Nephron progenitor cell (in vitro differentiated cells): Measurements from ENCODE around the gene GALNT2.

Source experiments
- DNase-seq: peaks from one replicate; pipeline ENCODE4 v3.0.0; 2021
- H3K27ac Mint-ChIP-seq: 2 replicates; pipeline ENCODE4 v1.8.0; 2021; ENCODE audit warnings: mild to moderate bottlenecking, moderate library complexity, mixed read lengths
- H3K27me3 Mint-ChIP-seq: 2 replicates; pipeline ENCODE4 v1.8.0; 2021; ENCODE audit warnings: mild to moderate bottlenecking, low read depth, mixed read lengths; ENCODE audit not compliant: poor library complexity
- H3K36me3 Mint-ChIP-seq: 2 replicates; pipeline ENCODE4 v1.8.0; 2021; ENCODE audit warnings: low read depth, mixed read lengths
- H3K4me1 Mint-ChIP-seq: 2 replicates; pipeline ENCODE4 v1.8.0; 2021; ENCODE audit warnings: mixed read lengths
- H3K4me3 Mint-ChIP-seq: 2 replicates; pipeline ENCODE4 v1.8.0; 2021; ENCODE audit warnings: mild to moderate bottlenecking, moderate library complexity, mixed read lengths
- H3K9me3 Mint-ChIP-seq: 2 replicates; pipeline ENCODE4 v1.8.0; 2021; ENCODE audit warnings: mild to moderate bottlenecking, moderate library complexity, mixed read lengths
- CTCF ChIP-seq: fragments of 200-600 bp; sonication (generic); IDR thresholded peaks from 2 replicates; pipeline ENCODE4 v1.5.0; 2021; ENCODE audit warnings: antibody characterized with exemption

Gene GALNT2

DNA sequence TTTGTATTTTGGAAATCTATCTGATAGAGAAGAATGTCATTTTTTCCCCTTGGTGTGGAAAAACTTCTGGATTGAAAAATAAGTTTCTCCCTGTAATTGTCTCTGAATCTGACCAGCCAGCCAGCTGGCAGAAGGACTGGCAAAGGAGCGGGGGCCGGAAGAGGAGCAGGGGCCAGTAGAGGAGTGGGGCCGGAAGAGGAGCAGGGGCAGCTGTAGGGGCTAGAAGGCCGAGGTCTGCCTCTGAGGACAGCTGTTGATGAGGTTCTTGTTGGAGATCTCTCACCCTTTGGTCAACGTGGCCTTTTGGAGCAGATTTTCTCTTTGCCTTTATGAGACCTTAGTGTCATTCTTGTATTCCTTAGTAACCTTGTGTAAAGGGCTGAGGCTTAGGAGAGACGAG, 121.8 kb downstream of the GALNT2 start:
- no peak overlapping the region for H3K27ac Mint-ChIP-seq
- no peak for TF ChIP-seq CTCF

DNA sequence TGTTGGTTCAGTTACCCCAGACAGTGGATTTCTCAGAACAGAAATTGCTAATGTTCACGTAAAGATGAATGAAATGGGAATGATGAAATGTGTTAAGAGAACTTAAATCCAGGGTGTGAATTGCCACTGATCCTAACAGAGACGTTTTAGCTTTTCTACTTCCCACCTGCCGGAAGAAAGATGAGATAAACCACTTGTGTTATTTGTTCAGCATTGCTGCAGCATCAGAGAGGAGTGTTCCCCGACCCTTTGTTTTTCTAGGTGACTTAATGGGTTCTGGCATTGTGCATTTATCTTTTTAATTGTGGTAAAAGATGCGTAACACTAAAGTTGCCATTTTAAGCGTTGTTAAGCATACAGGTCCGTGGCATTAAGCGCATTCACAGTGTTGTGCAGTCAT, 122.3 kb downstream of the GALNT2 start:
- Mint-ChIP-seq H3K4me3 (no peak overlapping the region), H3K4me1 (peaks cover 13% of the 10 kb centered on the region), H3K27me3 (no peaks in the 10 kb centered on the region), H3K36me3 (peaks cover 42% of the 10 kb centered on the region), H3K27ac (no peak overlapping the region), H3K9me3 (peaks cover 14% of the 10 kb centered on the region)
- TF ChIP-seq CTCF, result no peak
- DNase-seq, result no peak

More for the DNA sequence above, 121.8 kb downstream of the GALNT2 start:
- H3K36me3 Mint-ChIP-seq, result peaks cover 48% of the 10 kb centered on the region
- no peak overlapping the region for H3K4me3 Mint-ChIP-seq
- H3K4me1 Mint-ChIP-seq, result peaks cover 10% of the 10 kb centered on the region
- DNase-seq, result no peak
- peaks cover 16% of the 10 kb centered on the region for H3K9me3 Mint-ChIP-seq
- no peaks in the 10 kb centered on the region for H3K27me3 Mint-ChIP-seq

DNA sequence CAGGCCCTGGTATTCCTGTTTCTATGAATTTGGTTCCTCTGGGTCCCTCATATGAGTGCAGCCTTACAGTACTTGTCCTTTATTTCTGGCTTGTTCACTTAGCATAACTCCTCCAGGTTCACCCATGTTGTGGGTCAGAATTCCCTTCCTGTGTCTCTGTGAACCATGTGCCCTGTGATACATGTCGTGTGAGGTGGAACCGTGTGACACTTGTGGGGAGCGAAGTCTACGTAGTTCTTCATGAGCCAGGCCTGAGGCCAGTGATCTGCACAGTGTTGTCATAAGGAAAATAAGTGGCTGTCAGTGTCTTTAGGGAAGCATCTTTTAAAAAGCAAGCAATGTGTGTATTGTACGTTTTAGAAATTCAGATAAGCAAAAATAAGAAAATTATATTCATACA, 122.8 kb downstream of the GALNT2 start:
- TF ChIP-seq CTCF, result no peak
- Mint-ChIP-seq H3K4me1 (peaks cover 18% of the 10 kb centered on the region), H3K27ac (no peak overlapping the region), H3K27me3 (no peaks in the 10 kb centered on the region), H3K9me3 (peaks cover 9% of the 10 kb centered on the region), H3K4me3 (no peak overlapping the region), H3K36me3 (peaks cover 38% of the 10 kb centered on the region)
- no peak for DNase-seq

GRCh38 chr1:230191079-230191804, 124.2 kb downstream of the GALNT2 start:
- no peak for DNase-seq
- H3K36me3 Mint-ChIP-seq, result peaks cover 23% of the 10 kb centered on the region
- H3K27ac Mint-ChIP-seq, result no peak overlapping the region
- no peak overlapping the region for H3K4me3 Mint-ChIP-seq
- no peaks in the 10 kb centered on the region for H3K27me3 Mint-ChIP-seq
- H3K9me3 Mint-ChIP-seq, result peaks cover 6% of the 10 kb centered on the region
- peaks cover 28% of the 10 kb centered on the region for H3K4me1 Mint-ChIP-seq
- TF ChIP-seq CTCF, result no peak

DNA sequence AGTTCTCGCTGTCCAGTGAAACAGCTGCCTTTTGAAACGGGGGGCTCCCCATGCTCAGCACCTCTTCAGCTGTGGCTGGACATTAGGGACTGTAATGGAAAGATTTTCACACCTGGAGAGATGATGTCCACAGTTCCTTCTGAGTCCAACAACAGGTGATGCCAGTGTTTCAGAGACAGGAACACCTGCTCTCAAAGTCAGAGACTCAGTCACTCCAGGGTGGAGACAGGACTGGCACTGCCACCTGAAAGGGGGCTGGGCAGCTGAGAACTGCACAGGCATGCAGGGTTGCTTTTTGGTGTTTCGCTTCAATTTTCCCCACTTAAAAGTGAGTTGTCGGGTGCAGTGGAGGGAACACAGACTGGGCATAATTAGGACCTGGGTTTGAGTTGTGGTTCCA, 124.8 kb downstream of the GALNT2 start:
- H3K4me1 Mint-ChIP-seq, result peaks cover 29% of the 10 kb centered on the region
- no peak overlapping the region for H3K27ac Mint-ChIP-seq
- peaks cover 4% of the 10 kb centered on the region for H3K9me3 Mint-ChIP-seq

More for the DNA sequence above, 124.8 kb downstream of the GALNT2 start:
- no peak for TF ChIP-seq CTCF
- no peak for DNase-seq
- Mint-ChIP-seq H3K36me3 (peaks cover 17% of the 10 kb centered on the region), H3K27me3 (no peaks in the 10 kb centered on the region), H3K4me3 (no peak overlapping the region)
